SK-N-MC (cell line): ENCODE data around the gene HBD.

ENCODE experiments used
- EZH2 ChIP-seq: fragments of 200-600 bp; sonication (generic); IDR thresholded peaks from one replicate; pipeline ENCODE4 v1.6.1; 2017; ENCODE audit warnings: antibody characterized with exemption
- FOXP2 ChIP-seq: optimal IDR thresholded peaks from 2 replicates; pipeline ENCODE3; 2011; ENCODE audit warnings: mild to moderate bottlenecking, moderate library complexity; ENCODE audit not compliant: insufficient read depth; ENCODE audit errors: extremely low read length, control extremely low read depth
- POLR2AphosphoS5 ChIP-seq: IDR thresholded peaks from 2 replicates; pipeline ENCODE4 v1.6.1; 2012; ENCODE audit warnings: mild to moderate bottlenecking, low read depth, low read length, borderline replicate concordance

- TF ChIP-seq POLR2AphosphoS5 (no peak), EZH2 (no peak), FOXP2 (no peak)
These were observed 37.6 kb downstream of the HBD start for GRCh38 chr11:5196731-5197130.
